Measurements from ENCODE around the gene CYB561. TPM values are rescaled to one million over a fixed set of nuclear protein-coding genes. Genes with fewer than 3 reads are reported as not detected.

CYB561 gene
- total and polyA plus RNA-seq, 2 donors: 13.5 to 17.9 TPM

- no peaks in the 10 kb centered on the region for H3K36me3 ChIP-seq (ENCODE audit: insufficient read depth)
- DNase-seq (ENCODE audit: extremely low spot score): no peak
- H3K4me1 ChIP-seq (ENCODE audit: insufficient read depth): no peaks in the 10 kb centered on the region
- H3K4me3 ChIP-seq (ENCODE audit: low read depth, low read length): no peak overlapping the region
- WGBS: 89% methylated on average over 4 of the region's 4 CpGs
- H3K27ac ChIP-seq (ENCODE audit: low read depth): no peak overlapping the region
These were observed 31.9 kb downstream of the CYB561 start for GRCh38 chr17:63414222-63414621.

GRCh38 chr17:63413128-63413527, 33.0 kb downstream of the CYB561 start:
- no peak overlapping the region for H3K4me3 ChIP-seq (ENCODE audit: low read depth, low read length)

GRCh38 chr17:63412234-63412633, 33.9 kb downstream of the CYB561 start:
- no peaks in the 10 kb centered on the region for H3K4me1 ChIP-seq (ENCODE audit: insufficient read depth)
- 86% methylated on average over 6 of the region's 6 CpGs for WGBS
- no peak overlapping the region for H3K4me3 ChIP-seq (ENCODE audit: low read depth, low read length)
- no peak for DNase-seq (ENCODE audit: extremely low spot score)
- no peaks in the 10 kb centered on the region for H3K36me3 ChIP-seq (ENCODE audit: insufficient read depth)
- H3K27ac ChIP-seq (ENCODE audit: low read depth): no peak overlapping the region

More at GRCh38 chr17:63413128-63413527, 33.0 kb downstream of the CYB561 start:
- Histone ChIP-seq H3K36me3 (ENCODE audit: insufficient read depth) (no peaks in the 10 kb centered on the region), H3K4me1 (ENCODE audit: insufficient read depth) (no peaks in the 10 kb centered on the region), H3K27ac (ENCODE audit: low read depth) (no peak overlapping the region)
- DNase-seq (ENCODE audit: extremely low spot score): no peak
- 89% methylated on average over 3 of the region's 3 CpGs for WGBS

- no peak for DNase-seq (ENCODE audit: extremely low spot score)
- no peaks in the 10 kb centered on the region for H3K4me1 ChIP-seq (ENCODE audit: insufficient read depth)
- H3K4me3 ChIP-seq (ENCODE audit: low read depth, low read length): no peak overlapping the region
- no peak overlapping the region for H3K27ac ChIP-seq (ENCODE audit: low read depth)
- no peaks in the 10 kb centered on the region for H3K36me3 ChIP-seq (ENCODE audit: insufficient read depth)
- WGBS: 76% methylated on average over 7 of the region's 7 CpGs
These were observed 38.3 kb downstream of the CYB561 start for GRCh38 chr17:63407741-63408330.

- no peak overlapping the region for H3K4me3 ChIP-seq (ENCODE audit: low read depth, low read length)
- DNase-seq (ENCODE audit: extremely low spot score): peak; percentile 70
- H3K4me1 ChIP-seq (ENCODE audit: insufficient read depth): no peaks in the 10 kb centered on the region
- no peak overlapping the region for H3K27ac ChIP-seq (ENCODE audit: low read depth)
- H3K36me3 ChIP-seq (ENCODE audit: insufficient read depth): no peaks in the 10 kb centered on the region
- 37% methylated on average over 4 of the region's 4 CpGs for WGBS
These were observed 39.3 kb downstream of the CYB561 start for GRCh38 chr17:63406689-63407330.

GRCh38 chr17:63405741-63406261, 40.3 kb downstream of the CYB561 start:
- WGBS: 87% methylated on average over 6 of the region's 6 CpGs
- no peak overlapping the region for H3K27ac ChIP-seq (ENCODE audit: low read depth)
- no peak overlapping the region for H3K4me3 ChIP-seq (ENCODE audit: low read depth, low read length)
- no peaks in the 10 kb centered on the region for H3K36me3 ChIP-seq (ENCODE audit: insufficient read depth)
- H3K4me1 ChIP-seq (ENCODE audit: insufficient read depth): no peaks in the 10 kb centered on the region
- DNase-seq (ENCODE audit: extremely low spot score): no peak

- H3K36me3 ChIP-seq (ENCODE audit: insufficient read depth): no peaks in the 10 kb centered on the region
- DNase-seq (ENCODE audit: extremely low spot score): no peak
- H3K4me1 ChIP-seq (ENCODE audit: insufficient read depth): no peaks in the 10 kb centered on the region
- no peak overlapping the region for H3K4me3 ChIP-seq (ENCODE audit: low read depth, low read length)
- no peak overlapping the region for H3K27ac ChIP-seq (ENCODE audit: low read depth)
- 96% methylated on average over 9 of the region's 9 CpGs for WGBS
These were observed 41.1 kb downstream of the CYB561 start for GRCh38 chr17:63405020-63405419.

GRCh38 chr17:63402431-63403212, 43.5 kb downstream of the CYB561 start:
- H3K27ac ChIP-seq (ENCODE audit: low read depth): peak overlapping the region; percentile 60
- H3K36me3 ChIP-seq (ENCODE audit: insufficient read depth): no peaks in the 10 kb centered on the region
- H3K4me3 ChIP-seq (ENCODE audit: low read depth, low read length): no peak overlapping the region
- peak; percentile 52 for DNase-seq (ENCODE audit: extremely low spot score)
- H3K4me1 ChIP-seq (ENCODE audit: insufficient read depth): no peaks in the 10 kb centered on the region
- WGBS: 43% methylated on average over 5 of the region's 5 CpGs

GRCh38 chr17:63399856-63400255, 46.2 kb downstream of the CYB561 start:
- WGBS: 37% methylated on average over 4 of the region's 4 CpGs
- Histone ChIP-seq H3K27ac (ENCODE audit: low read depth) (no peak overlapping the region), H3K36me3 (ENCODE audit: insufficient read depth) (no peaks in the 10 kb centered on the region), H3K4me3 (ENCODE audit: low read depth, low read length) (no peak overlapping the region), H3K4me1 (ENCODE audit: insufficient read depth) (no peaks in the 10 kb centered on the region)
- peak; percentile 72 for DNase-seq (ENCODE audit: extremely low spot score)

GRCh38 chr17:63399316-63399715, 46.8 kb downstream of the CYB561 start:
- H3K27ac ChIP-seq (ENCODE audit: low read depth): no peak overlapping the region
- H3K36me3 ChIP-seq (ENCODE audit: insufficient read depth): no peaks in the 10 kb centered on the region
- H3K4me3 ChIP-seq (ENCODE audit: low read depth, low read length): no peak overlapping the region
- H3K4me1 ChIP-seq (ENCODE audit: insufficient read depth): no peaks in the 10 kb centered on the region
- 33% methylated on average over 3 of the region's 3 CpGs for WGBS
- no peak for DNase-seq (ENCODE audit: extremely low spot score)

GRCh38 chr17:63398680-63399079, 47.4 kb downstream of the CYB561 start:
- no peak for DNase-seq (ENCODE audit: extremely low spot score)
- H3K27ac ChIP-seq (ENCODE audit: low read depth): peak overlapping the region; percentile 34
- H3K4me1 ChIP-seq (ENCODE audit: insufficient read depth): no peaks in the 10 kb centered on the region
- H3K4me3 ChIP-seq (ENCODE audit: low read depth, low read length): no peak overlapping the region
- no peaks in the 10 kb centered on the region for H3K36me3 ChIP-seq (ENCODE audit: insufficient read depth)
- WGBS: 63% methylated on average over 4 of the region's 4 CpGs

- Histone ChIP-seq H3K4me3 (ENCODE audit: low read depth, low read length) (no peak overlapping the region), H3K4me1 (ENCODE audit: insufficient read depth) (no peaks in the 10 kb centered on the region), H3K27ac (ENCODE audit: low read depth) (no peak overlapping the region), H3K36me3 (ENCODE audit: insufficient read depth) (peaks cover 2% of the 10 kb centered on the region)
- no peak for DNase-seq (ENCODE audit: extremely low spot score)
- WGBS: 82% methylated on average over 6 of the region's 6 CpGs
These were observed 50.9 kb downstream of the CYB561 start for GRCh38 chr17:63395075-63395805.

- H3K27ac ChIP-seq (ENCODE audit: low read depth): no peak overlapping the region
- H3K36me3 ChIP-seq (ENCODE audit: insufficient read depth): peaks cover 4% of the 10 kb centered on the region
- no peak for DNase-seq (ENCODE audit: extremely low spot score)
- WGBS: 96% methylated on average over 5 of the region's 5 CpGs
- no peaks in the 10 kb centered on the region for H3K4me1 ChIP-seq (ENCODE audit: insufficient read depth)
- H3K4me3 ChIP-seq (ENCODE audit: low read depth, low read length): no peak overlapping the region
These were observed 56.0 kb downstream of the CYB561 start for GRCh38 chr17:63390090-63390489.
